Stimulated activated CD8-positive, alpha-beta memory T cell treated with anti-CD3 and anti-CD28 coated beads, Interleukin-15, amount 100 ng/mL, for 48 hours (primary cell): ENCODE data around the gene PEX7.
"Not testable (repeated sequence)": the region's sequence is repeated elsewhere in the genome, so short reads cannot be mapped to it uniquely, and the experiment has no call there.

Experiments used
- DNase-seq, 2 donors: peaks; one replicate each; pipeline ENCODE4 v3.0.0-alpha.2; 2020; ENCODE audit warnings: low read depth in 2 of 2

Gene PEX7

DNA sequence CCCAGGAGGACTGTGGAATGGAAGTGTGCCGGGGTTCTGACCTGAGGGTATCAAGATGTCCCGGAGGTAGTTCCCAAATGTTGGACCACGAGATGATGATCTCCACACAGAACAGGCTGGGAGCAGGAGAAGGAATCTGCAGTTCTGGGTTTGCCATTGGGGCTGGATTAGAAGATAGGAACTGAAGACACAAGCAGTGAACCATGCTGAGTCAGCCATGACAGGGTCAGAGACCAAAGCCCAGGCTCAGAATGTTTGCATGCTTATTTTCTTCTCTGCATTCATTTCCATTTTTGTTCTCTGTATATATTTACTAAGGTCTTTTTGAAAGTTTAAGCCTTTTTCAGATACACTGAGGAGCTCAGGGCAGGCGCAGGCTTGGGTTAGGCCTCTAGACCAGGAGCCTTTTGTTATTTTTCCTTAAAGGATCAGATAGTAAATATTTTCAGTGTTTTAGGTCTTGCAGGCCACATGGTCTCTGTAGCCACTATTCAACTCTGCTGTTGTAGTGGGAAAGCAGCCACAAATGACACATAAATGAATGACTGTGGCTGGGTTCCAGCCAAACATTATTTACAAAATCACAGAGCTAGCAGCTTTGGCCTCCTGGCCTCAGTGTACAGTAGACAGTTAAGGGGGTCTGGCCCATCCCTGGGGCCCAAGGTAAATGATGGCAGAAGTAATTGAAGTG is 128.2 kb downstream of the PEX7 start:
- DNase-seq = no peak

DNA sequence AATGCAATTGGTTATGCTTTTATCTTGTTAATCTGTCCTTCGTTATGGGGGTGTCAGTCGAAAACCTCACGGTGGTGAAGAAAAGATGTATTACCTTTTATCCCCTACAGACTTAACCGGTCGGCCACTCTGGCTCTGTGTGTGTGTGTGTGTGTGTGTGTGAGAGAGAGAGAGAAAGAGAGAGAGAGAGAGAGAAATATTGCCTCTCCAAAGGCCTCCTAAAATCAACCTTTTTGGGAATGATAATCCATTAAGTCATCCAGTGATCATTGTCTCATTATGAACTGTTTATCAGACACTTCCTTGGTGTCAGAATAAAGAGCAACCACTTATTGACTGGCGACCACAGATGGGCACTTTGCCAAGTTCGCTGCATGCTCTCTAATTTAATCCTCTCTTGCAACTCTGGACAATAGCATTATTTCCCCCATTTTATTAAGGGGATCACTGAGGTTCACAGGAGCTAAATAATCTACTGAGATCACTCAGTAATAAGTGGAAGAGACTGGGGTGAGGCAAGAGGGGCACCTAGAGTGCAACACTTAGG is 130.4 kb downstream of the PEX7 start:
- DNase-seq = no peak

DNA sequence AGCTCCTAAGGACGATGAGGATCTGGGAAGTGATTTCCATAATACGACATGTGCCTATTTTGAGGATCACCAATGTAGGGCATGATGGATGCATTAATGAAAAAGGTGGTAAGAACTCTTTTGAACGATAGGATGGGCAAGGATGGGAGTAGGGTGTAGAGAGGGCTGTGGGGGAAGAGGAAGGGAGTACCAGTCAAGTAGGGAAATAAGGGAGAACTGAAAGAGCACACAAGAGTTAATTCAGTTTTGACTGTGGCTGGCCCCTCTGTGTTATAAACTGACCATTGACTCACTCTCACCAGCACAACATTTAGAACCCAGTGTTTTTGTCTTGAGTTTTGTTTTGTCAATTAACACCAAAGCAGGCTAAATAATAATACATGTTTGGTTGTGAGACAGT is 132.7 kb downstream of the PEX7 start:
- DNase-seq = no peak

DNA sequence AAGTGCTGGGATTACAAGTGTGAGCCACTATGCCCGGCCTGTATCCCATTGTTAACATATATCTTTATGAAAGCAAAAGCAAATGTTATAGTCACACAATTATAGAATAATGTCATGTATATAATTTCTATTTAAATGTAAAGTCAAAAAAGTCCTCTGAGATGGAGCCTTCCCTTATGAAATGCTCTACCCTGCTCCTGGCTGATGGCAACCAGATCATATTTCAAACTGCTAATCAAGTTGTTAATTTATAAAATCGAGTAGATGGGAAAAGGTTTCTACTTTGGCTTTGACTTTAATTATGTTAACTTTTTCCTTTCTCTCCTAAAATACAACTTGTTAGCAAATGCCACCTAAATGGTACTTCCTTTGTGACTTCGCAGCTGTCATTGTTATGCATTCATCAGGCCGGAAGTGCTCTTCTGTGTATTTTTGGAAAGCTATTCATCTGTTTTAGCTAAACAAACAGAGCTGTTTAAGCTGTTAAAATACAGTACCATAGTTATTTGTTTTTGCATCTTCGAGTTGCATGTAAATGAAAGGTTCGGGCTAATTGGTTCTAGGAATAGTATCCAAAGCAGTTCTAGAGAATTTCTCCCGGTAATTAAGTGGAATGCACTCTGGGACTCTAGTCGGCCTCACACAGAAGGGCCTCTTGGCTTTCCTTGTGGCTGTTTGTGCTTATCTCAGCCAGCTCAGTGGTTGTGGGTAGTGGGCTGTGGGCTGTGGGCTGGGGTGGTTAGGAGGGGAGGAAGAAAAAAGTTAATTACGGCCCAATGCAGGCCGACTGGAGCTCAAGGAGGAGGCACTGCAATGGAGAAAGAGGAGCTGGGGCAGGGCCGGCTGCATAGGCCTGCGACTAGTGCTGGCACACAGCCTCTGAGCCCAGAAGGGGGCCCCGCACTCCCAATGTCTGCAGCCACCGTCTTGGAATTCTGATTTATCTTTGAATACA is 134.5 kb downstream of the PEX7 start:
- DNase-seq = no peak

DNA sequence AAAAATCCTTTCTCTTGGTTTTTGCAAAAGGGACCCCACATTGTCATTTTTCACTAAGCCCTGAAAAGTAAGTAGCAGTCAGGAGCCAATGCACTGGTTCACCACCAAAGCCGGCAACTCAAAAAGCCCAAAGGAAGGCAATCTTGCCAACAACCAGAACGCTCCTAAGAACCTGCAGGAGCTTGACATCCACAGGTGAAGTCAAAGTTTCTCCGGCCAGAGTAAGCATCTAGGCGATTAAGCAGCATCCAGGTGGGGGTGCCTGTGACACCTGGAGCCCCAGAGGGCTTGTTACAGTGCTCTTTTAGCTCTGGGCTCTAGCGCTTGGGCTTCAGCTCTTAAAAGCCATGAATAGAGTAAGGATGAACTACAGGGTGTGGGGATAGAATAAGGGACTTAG is 135.8 kb downstream of the PEX7 start:
- no peak for DNase-seq

DNA sequence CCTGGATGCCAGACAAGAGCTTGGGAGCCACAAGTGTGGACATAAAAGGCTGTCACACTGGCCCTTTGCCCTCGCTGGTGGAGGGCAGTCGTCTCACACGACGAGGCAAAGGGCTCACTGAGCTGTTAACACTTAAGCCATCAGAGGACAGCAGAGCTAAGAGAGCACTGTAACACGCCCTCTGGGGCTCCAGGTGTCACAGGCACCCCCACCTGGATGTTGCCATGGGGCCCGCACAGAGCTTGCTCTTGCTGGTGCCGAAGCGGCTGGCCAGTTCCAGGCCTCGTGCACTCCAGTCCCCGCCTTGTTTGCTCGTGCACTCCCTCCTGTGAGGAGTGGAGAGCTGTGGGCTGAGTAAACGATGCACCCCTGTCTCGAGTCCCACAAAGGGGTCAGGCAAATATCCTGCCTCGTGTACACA is 137.1 kb downstream of the PEX7 start:
- DNase-seq = no peak

DNA sequence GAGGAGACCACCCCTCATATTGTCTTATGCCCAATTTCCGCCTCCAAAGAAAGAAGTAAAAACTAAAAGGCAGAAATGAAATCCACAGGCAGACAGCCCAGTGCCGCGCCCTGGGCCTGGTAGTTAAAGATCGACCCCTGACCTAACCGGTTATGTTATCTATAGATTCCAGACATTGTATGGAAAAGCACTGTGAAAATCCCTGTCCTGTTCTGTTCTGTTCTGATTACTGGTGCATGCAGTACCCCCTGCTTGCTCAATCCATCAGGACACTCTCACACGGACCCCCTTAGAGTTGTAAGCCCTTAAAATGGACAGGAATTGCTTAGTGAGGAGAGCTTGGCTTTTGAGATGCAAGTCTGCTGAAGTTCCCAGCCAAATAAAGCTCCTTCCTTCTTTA is 137.5 kb downstream of the PEX7 start:
- DNase-seq = not testable (repeated sequence)

DNA sequence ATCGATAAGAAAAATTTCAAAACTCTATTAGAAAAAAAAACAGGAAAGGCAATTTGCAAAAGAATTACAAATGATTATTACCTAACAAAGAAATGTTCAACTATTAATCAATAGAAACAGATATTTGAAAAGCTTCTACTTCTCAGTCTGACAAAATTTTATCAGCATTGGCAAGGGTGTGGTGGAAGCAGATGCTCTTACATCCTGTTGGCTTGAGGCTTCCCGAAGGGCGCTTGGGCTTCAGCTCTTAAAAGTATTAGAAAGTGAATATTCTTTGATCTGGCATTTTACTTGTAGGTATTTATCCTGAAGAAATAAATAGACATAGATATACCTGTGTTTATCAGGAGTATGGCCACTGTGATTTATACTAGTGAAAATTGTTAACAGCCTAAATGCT is 138.4 kb downstream of the PEX7 start:
- no peak for DNase-seq

DNA sequence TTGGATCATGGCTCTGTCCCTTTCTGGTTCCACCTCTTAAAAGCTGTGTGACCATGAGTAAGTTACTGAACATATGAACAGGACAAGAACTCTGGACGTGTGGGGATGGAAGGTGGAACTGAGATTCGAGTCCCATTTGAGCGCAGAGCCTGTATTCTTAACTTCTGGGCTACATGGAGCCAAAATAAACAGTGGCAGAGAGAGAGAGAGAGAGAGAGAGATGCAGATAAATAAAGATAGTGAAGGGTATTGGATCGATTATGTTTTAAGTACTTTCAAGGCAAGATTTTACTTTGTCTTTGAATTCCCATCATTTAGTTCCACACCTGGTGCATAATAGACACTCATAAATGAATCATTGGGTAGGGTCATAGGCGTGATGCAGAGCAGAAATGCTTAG is 139.5 kb downstream of the PEX7 start:
- no peak for DNase-seq

DNA sequence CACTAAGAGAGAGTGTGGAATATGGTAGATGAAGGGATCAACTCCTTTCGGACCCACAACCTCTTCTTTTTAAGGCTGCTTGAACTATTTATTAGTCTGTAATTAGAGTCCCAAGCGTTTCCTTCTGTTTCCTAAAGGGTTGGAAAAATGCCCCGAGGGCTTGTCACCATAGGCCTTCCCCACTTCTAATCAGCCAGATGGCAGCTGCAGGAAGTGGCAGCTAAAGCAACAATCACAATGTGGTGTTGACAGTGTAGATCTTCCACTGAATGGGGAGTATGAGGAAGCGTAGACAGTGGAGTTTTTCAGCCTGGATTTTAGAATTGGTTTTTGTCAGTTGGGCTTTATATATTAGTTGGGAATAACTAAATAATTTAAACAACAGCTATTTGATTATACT is 140.3 kb downstream of the PEX7 start:
- no peak for DNase-seq

DNA sequence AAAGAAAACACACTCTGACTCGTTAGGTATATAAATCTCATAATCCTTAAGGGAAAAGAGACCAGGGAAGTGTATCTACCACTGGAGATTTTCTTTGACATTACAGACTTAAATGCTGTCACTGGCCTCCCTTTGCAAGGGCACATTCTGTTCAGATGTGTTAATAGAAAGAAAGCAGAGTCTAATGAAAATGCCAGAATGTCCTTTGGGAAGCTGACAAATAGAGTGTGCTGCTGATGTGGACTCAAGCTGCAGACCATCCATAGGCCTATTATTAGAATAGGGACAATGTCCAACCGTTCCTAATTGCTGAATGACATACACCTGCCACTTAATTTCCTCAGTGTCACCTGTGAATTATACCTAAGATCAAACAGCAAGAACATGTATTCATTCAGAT is 140.9 kb downstream of the PEX7 start:
- no peak for DNase-seq
